HG03064 (cell line): ENCODE results near the gene PCSK4.
"Not testable (repeated sequence)": the region's sequence is repeated elsewhere in the genome, so short reads cannot be mapped to it uniquely, and the experiment has no call there.

Source experiments
- ATAC-seq: cut with Tn5 transposase; IDR thresholded peaks from one replicate; pipeline ENCODE4 v1.9.1; 2021; ENCODE audit warnings: low read depth; ENCODE audit not compliant: unreplicated experiment

Gene PCSK4

GRCh38 chr19:1522838-1523237 is 32.7 kb upstream of the PCSK4 start:
- no peak for ATAC-seq

- no peak for ATAC-seq
Measured at GRCh38 chr19:1522061-1522460, 31.9 kb upstream of the PCSK4 start.

GRCh38 chr19:1521636-1522035 is 31.5 kb upstream of the PCSK4 start:
- no peak for ATAC-seq

- ATAC-seq: no peak
Measured at GRCh38 chr19:1520203-1520780, 30.1 kb upstream of the PCSK4 start.

GRCh38 chr19:1519802-1520201 is 29.7 kb upstream of the PCSK4 start:
- ATAC-seq: not testable (repeated sequence)

- no peak for ATAC-seq
Measured at GRCh38 chr19:1518471-1518870, 28.3 kb upstream of the PCSK4 start.

- no peak for ATAC-seq
Measured at GRCh38 chr19:1516395-1516753, 26.2 kb upstream of the PCSK4 start.

- ATAC-seq: no peak
Measured at GRCh38 chr19:1514986-1515721, 25.0 kb upstream of the PCSK4 start.

- no peak for ATAC-seq
Measured at GRCh38 chr19:1514295-1514661, 24.1 kb upstream of the PCSK4 start.

GRCh38 chr19:1513499-1514294 is 23.5 kb upstream of the PCSK4 start:
- ATAC-seq: no peak

- ATAC-seq: no peak
Measured at GRCh38 chr19:1512671-1513498, 22.7 kb upstream of the PCSK4 start, which contains the start of gene ADAMTSL5. ADAMTSL5 (minus strand) TSS chr19:1513019; CDS start chr19:1510943, 2,076 bp downstream.

GRCh38 chr19:1511318-1512317 is 21.5 kb upstream of the PCSK4 start:
- no peak for ATAC-seq

GRCh38 chr19:1510807-1511206 is 20.7 kb upstream of the PCSK4 start:
- no peak for ATAC-seq

GRCh38 chr19:1510442-1510806 is 20.3 kb upstream of the PCSK4 start:
- ATAC-seq: no peak

- no peak for ATAC-seq
Measured at GRCh38 chr19:1509602-1510441, 19.7 kb upstream of the PCSK4 start.

- ATAC-seq: no peak
Measured at GRCh38 chr19:1508507-1508856, 18.3 kb upstream of the PCSK4 start.

- no peak for ATAC-seq
Measured at GRCh38 chr19:1507763-1508506, 17.8 kb upstream of the PCSK4 start.

GRCh38 chr19:1507192-1507660 is 17.1 kb upstream of the PCSK4 start:
- ATAC-seq: no peak
